Body of pancreas (tissue), 4 donors: ENCODE data around the gene C5orf47.

ENCODE experiments used
- POLR2A ChIP-seq, 3 donors: fragments of 450-650 bp; IDR thresholded peaks; one replicate each; pipeline ENCODE4 v1.6.1; 2016; ENCODE audit warnings: antibody characterized with exemption in 3 of 3, mild to moderate bottlenecking in 2 of 3
- TF ChIP-seq, protein P1 (sequence below), 7 experiments: fragments of 450-650 bp in 4 of 7; fragments of 200-600 bp in 3 of 7; sonication (generic) in 3 of 7; IDR thresholded peaks; one replicate each; pipeline ENCODE4 v1.5.1; 2016 to 2019; ENCODE audit warnings: antibody characterized with exemption in 7 of 7

GRCh38 chr5:173997331-173997730 is 8.4 kb downstream of the C5orf47 start:
- TF ChIP-seq POLR2A (IDR thresholded peaks at IDR 0.05), result no peak
- TF ChIP-seq, protein P1, sequence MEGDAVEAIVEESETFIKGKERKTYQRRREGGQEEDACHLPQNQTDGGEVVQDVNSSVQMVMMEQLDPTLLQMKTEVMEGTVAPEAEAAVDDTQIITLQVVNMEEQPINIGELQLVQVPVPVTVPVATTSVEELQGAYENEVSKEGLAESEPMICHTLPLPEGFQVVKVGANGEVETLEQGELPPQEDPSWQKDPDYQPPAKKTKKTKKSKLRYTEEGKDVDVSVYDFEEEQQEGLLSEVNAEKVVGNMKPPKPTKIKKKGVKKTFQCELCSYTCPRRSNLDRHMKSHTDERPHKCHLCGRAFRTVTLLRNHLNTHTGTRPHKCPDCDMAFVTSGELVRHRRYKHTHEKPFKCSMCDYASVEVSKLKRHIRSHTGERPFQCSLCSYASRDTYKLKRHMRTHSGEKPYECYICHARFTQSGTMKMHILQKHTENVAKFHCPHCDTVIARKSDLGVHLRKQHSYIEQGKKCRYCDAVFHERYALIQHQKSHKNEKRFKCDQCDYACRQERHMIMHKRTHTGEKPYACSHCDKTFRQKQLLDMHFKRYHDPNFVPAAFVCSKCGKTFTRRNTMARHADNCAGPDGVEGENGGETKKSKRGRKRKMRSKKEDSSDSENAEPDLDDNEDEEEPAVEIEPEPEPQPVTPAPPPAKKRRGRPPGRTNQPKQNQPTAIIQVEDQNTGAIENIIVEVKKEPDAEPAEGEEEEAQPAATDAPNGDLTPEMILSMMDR (IDR thresholded peaks at IDR 0.05), result no peak
